ENCODE results near the gene SREBF2.

The SREBF2 gene

DNA sequence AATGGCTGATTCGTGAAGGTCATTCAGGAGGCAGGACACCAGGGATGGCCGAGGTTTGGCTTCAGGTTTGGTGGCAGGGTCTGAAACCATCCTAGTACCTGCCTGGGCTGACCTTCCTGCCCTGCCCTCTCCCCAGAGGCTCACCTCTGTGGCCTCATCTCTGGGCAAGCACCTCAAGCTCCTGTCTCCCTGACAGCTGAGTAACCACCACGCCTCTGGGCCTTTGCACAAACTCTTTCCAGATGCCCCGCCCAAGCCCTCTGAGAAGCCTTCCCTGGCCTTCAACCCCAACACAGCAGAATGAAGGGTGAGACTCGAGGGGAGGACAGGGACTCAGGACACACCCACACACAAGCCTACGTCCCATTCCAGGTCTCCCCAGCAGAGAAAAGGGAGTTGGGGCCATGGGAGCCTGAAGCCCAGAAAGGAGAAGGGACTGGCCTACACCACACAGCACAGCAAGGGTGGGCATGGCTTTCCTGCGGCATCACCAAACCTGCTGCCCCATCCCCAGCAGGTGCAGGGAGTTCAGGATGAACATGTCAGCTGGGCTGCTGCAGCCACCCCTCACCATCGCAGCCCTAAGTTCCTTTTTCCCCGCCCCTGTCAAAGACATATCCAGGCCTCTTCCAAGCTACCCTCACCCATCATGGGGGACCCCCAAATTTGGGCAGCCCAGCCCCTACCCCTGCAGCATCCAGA lies 79.6 kb downstream of the SREBF2 start:
- TF ChIP-seq, protein P1, sequence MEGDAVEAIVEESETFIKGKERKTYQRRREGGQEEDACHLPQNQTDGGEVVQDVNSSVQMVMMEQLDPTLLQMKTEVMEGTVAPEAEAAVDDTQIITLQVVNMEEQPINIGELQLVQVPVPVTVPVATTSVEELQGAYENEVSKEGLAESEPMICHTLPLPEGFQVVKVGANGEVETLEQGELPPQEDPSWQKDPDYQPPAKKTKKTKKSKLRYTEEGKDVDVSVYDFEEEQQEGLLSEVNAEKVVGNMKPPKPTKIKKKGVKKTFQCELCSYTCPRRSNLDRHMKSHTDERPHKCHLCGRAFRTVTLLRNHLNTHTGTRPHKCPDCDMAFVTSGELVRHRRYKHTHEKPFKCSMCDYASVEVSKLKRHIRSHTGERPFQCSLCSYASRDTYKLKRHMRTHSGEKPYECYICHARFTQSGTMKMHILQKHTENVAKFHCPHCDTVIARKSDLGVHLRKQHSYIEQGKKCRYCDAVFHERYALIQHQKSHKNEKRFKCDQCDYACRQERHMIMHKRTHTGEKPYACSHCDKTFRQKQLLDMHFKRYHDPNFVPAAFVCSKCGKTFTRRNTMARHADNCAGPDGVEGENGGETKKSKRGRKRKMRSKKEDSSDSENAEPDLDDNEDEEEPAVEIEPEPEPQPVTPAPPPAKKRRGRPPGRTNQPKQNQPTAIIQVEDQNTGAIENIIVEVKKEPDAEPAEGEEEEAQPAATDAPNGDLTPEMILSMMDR (IDR thresholded peaks at IDR 0.05; ENCODE audit: insufficient read depth, low read length): no peak
- TF ChIP-seq, protein P2, sequence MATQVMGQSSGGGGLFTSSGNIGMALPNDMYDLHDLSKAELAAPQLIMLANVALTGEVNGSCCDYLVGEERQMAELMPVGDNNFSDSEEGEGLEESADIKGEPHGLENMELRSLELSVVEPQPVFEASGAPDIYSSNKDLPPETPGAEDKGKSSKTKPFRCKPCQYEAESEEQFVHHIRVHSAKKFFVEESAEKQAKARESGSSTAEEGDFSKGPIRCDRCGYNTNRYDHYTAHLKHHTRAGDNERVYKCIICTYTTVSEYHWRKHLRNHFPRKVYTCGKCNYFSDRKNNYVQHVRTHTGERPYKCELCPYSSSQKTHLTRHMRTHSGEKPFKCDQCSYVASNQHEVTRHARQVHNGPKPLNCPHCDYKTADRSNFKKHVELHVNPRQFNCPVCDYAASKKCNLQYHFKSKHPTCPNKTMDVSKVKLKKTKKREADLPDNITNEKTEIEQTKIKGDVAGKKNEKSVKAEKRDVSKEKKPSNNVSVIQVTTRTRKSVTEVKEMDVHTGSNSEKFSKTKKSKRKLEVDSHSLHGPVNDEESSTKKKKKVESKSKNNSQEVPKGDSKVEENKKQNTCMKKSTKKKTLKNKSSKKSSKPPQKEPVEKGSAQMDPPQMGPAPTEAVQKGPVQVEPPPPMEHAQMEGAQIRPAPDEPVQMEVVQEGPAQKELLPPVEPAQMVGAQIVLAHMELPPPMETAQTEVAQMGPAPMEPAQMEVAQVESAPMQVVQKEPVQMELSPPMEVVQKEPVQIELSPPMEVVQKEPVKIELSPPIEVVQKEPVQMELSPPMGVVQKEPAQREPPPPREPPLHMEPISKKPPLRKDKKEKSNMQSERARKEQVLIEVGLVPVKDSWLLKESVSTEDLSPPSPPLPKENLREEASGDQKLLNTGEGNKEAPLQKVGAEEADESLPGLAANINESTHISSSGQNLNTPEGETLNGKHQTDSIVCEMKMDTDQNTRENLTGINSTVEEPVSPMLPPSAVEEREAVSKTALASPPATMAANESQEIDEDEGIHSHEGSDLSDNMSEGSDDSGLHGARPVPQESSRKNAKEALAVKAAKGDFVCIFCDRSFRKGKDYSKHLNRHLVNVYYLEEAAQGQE (IDR thresholded peaks at IDR 0.05; ENCODE audit: insufficient replicate concordance, low read depth): no peak
- TF ChIP-seq POLR2AphosphoS5 (IDR thresholded peaks at IDR 0.05; ENCODE audit: low read depth) (no peak), GABPA (IDR thresholded peaks at IDR 0.05; ENCODE audit: low read depth) (no peak), SPI1 (IDR thresholded peaks at IDR 0.05; ENCODE audit: borderline replicate concordance, low read depth) (no peak)
- Histone ChIP-seq H3K27ac (replicated peaks) (no peak overlapping the region), H3K27me3 (ENCODE audit: insufficient read depth, poor library complexity, severe bottlenecking) (peaks cover 59% of the 10 kb centered on the region), H3K4me3 (replicated peaks; ENCODE audit: insufficient read depth, low read length) (no peak overlapping the region)
- no peak for DNase-seq (ENCODE audit: low read depth in 1 of 2, low spot score in 1 of 2)

DNA sequence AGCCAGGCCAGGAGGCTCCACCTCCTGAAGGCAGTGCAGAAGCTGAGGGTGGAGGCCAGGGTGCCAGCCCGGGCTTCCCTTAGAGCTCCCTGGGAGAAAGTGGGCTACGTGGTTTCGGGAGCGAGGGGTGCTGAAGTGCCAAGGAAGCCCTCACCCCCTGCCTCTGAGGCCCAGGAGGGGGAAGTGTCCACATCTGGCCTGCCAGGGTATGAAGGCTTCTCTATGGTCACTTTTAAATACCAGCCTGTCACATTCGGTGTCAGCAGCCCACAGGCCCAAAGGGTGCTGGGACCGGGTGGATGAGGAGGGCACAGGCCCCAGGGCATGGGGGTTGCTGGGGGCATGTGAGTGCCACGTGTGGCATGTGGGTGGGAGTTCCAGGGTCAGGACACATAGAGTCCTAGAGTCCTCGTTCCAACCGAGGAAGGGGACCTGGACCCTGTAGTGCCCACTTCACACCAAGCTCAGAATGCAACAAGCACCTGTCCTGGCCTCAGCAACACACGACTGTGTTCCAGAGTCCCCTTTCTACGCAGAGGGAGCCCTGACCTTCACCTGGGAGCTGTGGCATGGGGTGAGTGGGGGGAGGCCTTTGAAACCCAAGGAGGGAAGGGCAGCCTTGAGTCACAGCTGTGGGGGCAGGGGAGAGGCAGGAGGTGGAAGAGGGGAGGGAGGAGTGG lies 80.3 kb downstream of the SREBF2 start:
- Histone ChIP-seq H3K27ac (replicated peaks) (no peak overlapping the region), H3K4me3 (replicated peaks; ENCODE audit: insufficient read depth, low read length) (no peak overlapping the region), H3K27me3 (ENCODE audit: insufficient read depth, poor library complexity, severe bottlenecking) (peaks cover 61% of the 10 kb centered on the region)
- no peak for TF ChIP-seq POLR2AphosphoS5 (IDR thresholded peaks at IDR 0.05; ENCODE audit: low read depth)
- no peak for TF ChIP-seq SPI1 (IDR thresholded peaks at IDR 0.05; ENCODE audit: borderline replicate concordance, low read depth)
- no peak for TF ChIP-seq GABPA (IDR thresholded peaks at IDR 0.05; ENCODE audit: low read depth)
- TF ChIP-seq, protein P1 (IDR thresholded peaks at IDR 0.05; ENCODE audit: insufficient read depth, low read length): no peak
- TF ChIP-seq, protein P2 (IDR thresholded peaks at IDR 0.05; ENCODE audit: insufficient replicate concordance, low read depth): no peak
- DNase-seq (ENCODE audit: low read depth in 1 of 2, low spot score in 1 of 2): no peak

DNA sequence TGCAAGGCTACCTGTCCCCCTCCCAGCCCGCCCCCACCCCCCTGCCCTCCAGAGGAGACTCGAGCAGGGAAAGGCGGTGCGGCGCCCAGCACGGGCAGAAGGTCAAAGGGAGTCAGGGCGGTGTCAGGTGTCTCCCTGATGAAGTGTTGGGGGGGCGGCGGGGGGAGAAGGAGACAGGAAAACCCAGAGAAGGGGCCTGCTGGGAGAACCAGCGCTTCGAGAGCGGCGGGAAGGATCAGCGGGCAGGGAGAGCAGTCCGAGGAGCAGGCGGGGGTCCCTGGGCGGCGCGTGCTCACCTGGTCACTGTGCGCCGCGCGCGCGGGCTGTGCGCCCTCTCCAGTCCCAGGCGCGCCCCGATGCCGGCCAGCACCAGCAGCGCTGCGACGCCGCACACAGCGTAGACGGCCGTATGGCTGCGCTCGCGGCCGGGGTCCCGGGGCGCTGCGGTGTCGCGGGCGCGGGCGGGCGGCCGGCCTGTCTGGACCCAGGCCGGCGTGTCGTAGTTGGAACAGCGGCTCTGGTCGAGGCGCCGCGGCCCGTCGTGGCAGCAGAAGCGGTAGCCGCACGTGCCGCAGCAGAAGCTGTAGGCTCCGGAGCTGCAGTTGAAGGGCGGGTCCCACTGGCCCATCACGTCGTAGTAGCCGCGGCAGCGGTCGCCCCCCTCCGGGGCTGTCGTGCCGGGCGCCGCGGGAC lies 81.1 kb downstream of the SREBF2 start:
- TF ChIP-seq SPI1 (IDR thresholded peaks at IDR 0.05; ENCODE audit: borderline replicate concordance, low read depth): no peak
- no peak for TF ChIP-seq GABPA (IDR thresholded peaks at IDR 0.05; ENCODE audit: low read depth)
- no peak for TF ChIP-seq POLR2AphosphoS5 (IDR thresholded peaks at IDR 0.05; ENCODE audit: low read depth)
- TF ChIP-seq, protein P1 (IDR thresholded peaks at IDR 0.05; ENCODE audit: insufficient read depth, low read length): no peak
- TF ChIP-seq, protein P2 (IDR thresholded peaks at IDR 0.05; ENCODE audit: insufficient replicate concordance, low read depth): no peak
- no peak for DNase-seq (ENCODE audit: low read depth in 1 of 2, low spot score in 1 of 2)
- H3K27ac ChIP-seq (replicated peaks): no peak overlapping the region
- H3K4me3 ChIP-seq (replicated peaks; ENCODE audit: insufficient read depth, low read length): no peak overlapping the region
- peaks cover 65% of the 10 kb centered on the region for H3K27me3 ChIP-seq (ENCODE audit: insufficient read depth, poor library complexity, severe bottlenecking)

All from HL-60 (cell line).